GM18499 (cell line): ENCODE measurements around the gene XPA.
"Not testable (repeated sequence)": the region's sequence is repeated elsewhere in the genome, so short reads cannot be mapped to it uniquely, and the experiment has no call there.

Experiments
- ATAC-seq: cut with Tn5 transposase; IDR thresholded peaks from one replicate; pipeline ENCODE4 v1.9.1; 2021; ENCODE audit warnings: moderate number of reproducible peaks; ENCODE audit not compliant: insufficient read depth, unreplicated experiment

The XPA gene

GRCh38 chr9:97696803-97697601 is at the start of gene XPA:
Gene XPA (minus strand): TSS chr9:97697340. CDS start chr9:97697292, 48 bp downstream.
- ATAC-seq: peak; percentile 75

GRCh38 chr9:97744710-97745708 is 47.9 kb upstream of the XPA start:
- ATAC-seq: no peak

- ATAC-seq: not testable (repeated sequence)
Observed at GRCh38 chr9:97744025-97744424, 46.9 kb upstream of the XPA start.

GRCh38 chr9:97742545-97742944 is 45.4 kb upstream of the XPA start:
- ATAC-seq: no peak

- no peak for ATAC-seq
Observed at GRCh38 chr9:97741947-97742346, 44.8 kb upstream of the XPA start.

GRCh38 chr9:97740848-97741821 is 44.0 kb upstream of the XPA start:
- no peak for ATAC-seq

- ATAC-seq: no peak
Observed at GRCh38 chr9:97737429-97737828, 40.3 kb upstream of the XPA start.

GRCh38 chr9:97735070-97735600 is 38.0 kb upstream of the XPA start:
- ATAC-seq: no peak

- no peak for ATAC-seq
Observed at GRCh38 chr9:97726716-97727115, 29.6 kb upstream of the XPA start.

GRCh38 chr9:97723819-97724218 is 26.7 kb upstream of the XPA start:
- ATAC-seq: no peak

GRCh38 chr9:97722331-97722730 is 25.2 kb upstream of the XPA start:
- ATAC-seq: no peak

GRCh38 chr9:97721396-97721795 is 24.3 kb upstream of the XPA start:
- no peak for ATAC-seq

- ATAC-seq: no peak
Observed at GRCh38 chr9:97717866-97718265, 20.7 kb upstream of the XPA start.

GRCh38 chr9:97714435-97714834 is 17.3 kb upstream of the XPA start:
- no peak for ATAC-seq

- no peak for ATAC-seq
Observed at GRCh38 chr9:97711223-97711626, 14.1 kb upstream of the XPA start.

GRCh38 chr9:97710356-97711222 is 13.4 kb upstream of the XPA start:
- no peak for ATAC-seq

GRCh38 chr9:97706246-97706645 is 9.1 kb upstream of the XPA start:
- ATAC-seq: no peak

- no peak for ATAC-seq
Observed at GRCh38 chr9:97705354-97705950, 8.3 kb upstream of the XPA start.
